Peyer's patch (tissue), 4 donors: Measurements from ENCODE around the gene SELENOT.

Experiments
- POLR2A ChIP-seq, 2 donors: fragments of 450-650 bp; IDR thresholded peaks; one replicate each; pipeline ENCODE4 v1.5.1; 2017; ENCODE audit warnings: antibody characterized with exemption in 2 of 2, mild to moderate bottlenecking in 2 of 2, moderate library complexity in 2 of 2
- TF ChIP-seq, protein P1 (sequence below), 6 experiments: fragments of 450-650 bp in 4 of 6; fragments of 200-600 bp in 2 of 6; sonication (generic) in 1 of 6; IDR thresholded peaks; one replicate each; pipeline ENCODE4 v1.5.1; 2017 to 2019; ENCODE audit warnings: antibody characterized with exemption in 6 of 6, mild to moderate bottlenecking in 3 of 6, moderate library complexity in 1 of 6

DNA sequence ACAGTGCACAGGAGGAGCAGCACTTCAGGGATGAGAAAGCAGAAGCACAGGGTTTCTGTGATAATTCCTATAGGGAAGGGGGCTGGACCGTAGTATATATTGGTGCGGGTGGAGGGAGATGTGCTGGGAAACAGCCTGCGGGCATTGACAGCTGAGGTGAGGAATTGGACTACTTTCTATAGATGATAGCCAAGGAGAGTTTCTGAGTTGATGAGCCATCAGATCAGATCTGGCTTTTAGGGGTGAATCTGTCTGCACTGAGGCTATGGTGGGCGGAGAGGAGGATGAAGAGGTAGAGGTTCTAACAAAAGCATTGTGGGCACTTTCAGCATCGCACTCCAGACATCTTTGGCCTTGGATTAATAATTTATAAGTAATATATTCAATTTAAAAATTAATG is 33.1 kb downstream of the SELENOT start:
- TF ChIP-seq POLR2A (IDR thresholded peaks at IDR 0.05): no peak
- TF ChIP-seq, protein P1, sequence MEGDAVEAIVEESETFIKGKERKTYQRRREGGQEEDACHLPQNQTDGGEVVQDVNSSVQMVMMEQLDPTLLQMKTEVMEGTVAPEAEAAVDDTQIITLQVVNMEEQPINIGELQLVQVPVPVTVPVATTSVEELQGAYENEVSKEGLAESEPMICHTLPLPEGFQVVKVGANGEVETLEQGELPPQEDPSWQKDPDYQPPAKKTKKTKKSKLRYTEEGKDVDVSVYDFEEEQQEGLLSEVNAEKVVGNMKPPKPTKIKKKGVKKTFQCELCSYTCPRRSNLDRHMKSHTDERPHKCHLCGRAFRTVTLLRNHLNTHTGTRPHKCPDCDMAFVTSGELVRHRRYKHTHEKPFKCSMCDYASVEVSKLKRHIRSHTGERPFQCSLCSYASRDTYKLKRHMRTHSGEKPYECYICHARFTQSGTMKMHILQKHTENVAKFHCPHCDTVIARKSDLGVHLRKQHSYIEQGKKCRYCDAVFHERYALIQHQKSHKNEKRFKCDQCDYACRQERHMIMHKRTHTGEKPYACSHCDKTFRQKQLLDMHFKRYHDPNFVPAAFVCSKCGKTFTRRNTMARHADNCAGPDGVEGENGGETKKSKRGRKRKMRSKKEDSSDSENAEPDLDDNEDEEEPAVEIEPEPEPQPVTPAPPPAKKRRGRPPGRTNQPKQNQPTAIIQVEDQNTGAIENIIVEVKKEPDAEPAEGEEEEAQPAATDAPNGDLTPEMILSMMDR (IDR thresholded peaks at IDR 0.05): no peak
